Stromal cell of bone marrow (primary cell): ENCODE measurements around the gene FSD2.
"Not testable (repeated sequence)": the region's sequence is repeated elsewhere in the genome, so short reads cannot be mapped to it uniquely, and the experiment has no call there.

Experiments used
- DNase-seq: peaks from one replicate; pipeline ENCODE4 v3.0.0-alpha.2; 2012; ENCODE audit warnings: low read depth

FSD2 gene

DNA sequence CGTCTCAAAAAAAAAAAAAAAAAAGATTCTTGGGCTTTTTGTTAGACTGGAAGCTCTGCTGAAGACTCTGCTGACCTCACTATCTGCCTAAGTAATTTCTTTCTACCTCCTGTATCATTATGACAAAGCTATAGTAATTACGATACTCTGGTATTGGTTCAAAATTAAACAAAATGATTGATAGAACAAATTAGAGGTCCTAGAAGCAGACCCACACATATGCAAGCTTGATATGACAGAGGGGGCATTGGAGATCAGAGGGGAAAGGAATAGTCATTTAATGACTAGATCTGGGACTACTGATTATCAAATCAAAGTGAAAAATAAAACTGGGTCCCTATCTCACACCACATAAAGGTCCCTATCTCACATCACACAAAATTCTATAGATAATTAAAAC is 74.3 kb downstream of the FSD2 start:
- no peak for DNase-seq

DNA sequence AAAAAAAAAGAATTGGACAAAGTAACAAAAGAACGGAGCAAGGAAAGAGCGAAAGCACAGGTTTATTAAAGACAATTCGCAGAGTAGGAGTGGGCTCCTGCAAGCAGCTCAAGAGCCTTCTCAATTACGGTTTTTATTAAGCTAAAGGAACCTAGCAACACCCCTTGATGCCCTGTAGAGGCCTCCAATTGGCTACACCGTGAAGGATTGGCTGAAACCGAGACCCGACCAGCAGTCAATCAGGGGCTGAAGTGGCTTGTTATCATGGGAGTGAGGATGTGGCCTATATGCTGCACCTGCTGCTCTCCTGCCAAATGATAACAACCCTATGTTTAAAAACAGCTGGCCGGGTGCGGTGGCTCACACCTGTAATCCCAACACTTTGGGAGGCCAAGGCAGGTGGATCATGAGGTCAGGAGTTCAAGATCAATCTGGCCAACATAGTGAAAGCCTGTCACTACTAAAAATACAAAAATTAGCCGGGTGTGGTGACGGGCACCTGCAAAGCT is 75.8 kb downstream of the FSD2 start:
- no peak for DNase-seq

DNA sequence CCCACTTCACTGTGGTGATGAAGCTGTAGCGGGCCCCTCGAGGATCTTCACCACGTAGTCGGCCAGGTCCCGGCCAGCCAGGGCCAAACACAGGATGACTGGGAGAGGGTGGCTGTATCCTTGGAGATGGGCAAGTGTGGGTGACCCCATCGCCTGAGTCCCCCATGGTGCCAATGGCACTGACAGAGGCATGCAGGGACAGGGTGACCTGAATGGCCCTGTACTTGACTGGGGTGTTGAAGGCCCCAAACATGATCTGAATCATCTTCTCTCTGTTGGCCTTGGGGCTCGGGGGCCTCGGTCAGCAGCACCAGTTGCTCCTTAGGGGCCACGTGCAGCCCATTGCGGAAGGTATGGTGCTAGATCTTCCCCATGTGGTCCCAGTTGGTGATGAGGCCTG is 79.1 kb downstream of the FSD2 start:
- DNase-seq = no peak

DNA sequence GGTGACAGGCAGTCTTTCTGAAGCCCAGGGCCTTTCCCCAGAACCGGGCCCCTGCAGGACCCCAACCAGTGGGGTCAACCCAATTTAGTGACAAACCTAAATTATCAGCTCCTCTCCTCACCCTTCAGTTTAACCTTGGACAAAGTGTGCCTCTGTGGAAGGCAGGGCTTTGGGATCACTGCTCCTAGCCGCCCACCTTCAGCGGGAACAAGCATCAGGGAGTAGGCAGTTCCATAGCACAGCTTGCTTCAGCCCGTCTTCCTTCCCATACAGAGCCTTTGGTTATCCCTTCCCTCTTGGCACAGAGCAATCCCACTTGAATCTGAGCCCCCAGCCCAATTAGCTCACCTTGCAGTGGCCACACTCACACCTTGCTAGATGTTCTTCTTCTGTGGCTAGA is 90.9 kb downstream of the FSD2 start:
- no peak for DNase-seq

DNA sequence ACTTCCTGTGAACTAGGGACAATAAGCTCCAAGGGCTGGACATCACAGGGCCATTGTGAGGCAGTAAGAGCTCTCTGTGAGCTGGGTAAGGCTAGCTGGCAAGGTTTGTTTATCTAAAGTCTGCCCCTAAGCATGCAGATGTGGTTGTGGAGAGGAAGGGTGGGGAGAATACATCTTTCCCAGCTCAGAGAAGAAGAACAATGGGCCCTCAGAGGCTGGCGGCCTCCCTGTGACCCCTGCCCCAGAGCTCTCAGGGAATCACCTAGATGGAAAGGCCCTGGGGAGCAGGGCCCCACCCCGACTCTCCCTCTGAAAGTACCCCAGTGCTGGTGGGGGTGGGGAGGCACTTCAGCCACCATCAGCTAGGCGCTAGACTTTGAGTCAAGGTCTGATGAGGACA is 91.9 kb downstream of the FSD2 start:
- DNase-seq = no peak

DNA sequence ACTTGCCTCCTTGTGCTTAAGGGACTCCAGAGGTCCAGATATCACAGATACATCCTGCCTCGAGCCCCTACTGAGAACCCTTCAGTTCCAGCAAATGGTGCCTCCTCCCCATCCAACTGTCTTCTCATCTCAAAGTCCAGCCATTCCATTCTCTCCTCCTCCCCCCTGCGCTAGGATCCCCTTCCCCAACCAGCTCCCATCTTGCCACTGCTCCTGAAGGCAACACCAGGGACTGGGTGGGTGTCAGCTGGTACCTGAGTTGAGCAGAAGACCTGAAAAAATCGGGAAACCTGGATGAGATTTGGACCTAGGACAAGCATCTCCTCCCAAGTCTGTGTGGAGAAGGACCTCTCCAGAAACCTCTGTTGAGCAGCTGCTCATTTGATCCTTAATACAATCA is 93.8 kb downstream of the FSD2 start:
- no peak for DNase-seq

DNA sequence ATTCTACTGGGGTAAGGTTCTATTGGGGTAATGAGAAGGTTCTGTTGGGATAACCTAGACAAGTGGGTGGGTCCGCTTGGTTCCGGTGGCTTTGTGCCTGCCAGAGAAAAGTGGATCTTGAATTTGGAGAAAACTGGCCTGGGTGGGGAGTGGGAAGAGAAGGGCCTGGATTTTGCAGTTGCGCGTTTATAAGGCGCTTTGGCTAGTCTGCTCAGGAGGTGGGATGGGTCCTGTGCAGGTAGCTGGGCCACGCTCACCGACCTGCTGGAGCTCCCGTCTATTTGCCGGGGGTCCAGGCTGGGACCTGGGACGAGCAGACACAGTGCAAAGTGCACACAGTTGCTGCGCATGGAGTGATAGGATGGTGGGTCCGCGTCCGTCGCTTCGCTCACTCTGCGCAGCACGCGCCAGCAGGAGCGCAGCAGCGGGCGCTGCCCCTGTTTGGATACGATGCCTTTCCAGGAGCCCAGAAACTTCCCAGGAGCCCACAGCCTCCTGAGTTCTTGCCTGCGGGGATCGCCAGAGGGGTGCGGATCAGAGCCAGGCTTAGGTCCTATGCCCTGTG is 94.9 kb downstream of the FSD2 start:
- DNase-seq = no peak

DNA sequence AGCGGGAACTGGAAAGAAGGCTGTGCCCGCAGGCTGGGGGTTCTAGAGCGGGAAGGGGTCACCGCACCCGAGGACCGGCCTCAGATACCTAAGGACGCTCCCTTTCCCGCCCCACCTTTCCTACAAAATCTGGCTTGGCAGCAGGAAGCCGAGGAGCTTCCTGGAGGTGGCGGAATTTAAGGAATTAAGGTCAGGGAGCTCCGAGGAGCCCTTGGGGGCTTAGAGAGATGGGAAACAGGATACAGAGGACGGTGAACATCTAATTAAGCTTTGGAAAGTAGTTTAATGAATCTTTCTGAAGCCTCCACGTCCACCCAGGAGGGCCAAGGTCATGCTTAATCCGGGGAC is 95.7 kb downstream of the FSD2 start:
- no peak for DNase-seq

DNA sequence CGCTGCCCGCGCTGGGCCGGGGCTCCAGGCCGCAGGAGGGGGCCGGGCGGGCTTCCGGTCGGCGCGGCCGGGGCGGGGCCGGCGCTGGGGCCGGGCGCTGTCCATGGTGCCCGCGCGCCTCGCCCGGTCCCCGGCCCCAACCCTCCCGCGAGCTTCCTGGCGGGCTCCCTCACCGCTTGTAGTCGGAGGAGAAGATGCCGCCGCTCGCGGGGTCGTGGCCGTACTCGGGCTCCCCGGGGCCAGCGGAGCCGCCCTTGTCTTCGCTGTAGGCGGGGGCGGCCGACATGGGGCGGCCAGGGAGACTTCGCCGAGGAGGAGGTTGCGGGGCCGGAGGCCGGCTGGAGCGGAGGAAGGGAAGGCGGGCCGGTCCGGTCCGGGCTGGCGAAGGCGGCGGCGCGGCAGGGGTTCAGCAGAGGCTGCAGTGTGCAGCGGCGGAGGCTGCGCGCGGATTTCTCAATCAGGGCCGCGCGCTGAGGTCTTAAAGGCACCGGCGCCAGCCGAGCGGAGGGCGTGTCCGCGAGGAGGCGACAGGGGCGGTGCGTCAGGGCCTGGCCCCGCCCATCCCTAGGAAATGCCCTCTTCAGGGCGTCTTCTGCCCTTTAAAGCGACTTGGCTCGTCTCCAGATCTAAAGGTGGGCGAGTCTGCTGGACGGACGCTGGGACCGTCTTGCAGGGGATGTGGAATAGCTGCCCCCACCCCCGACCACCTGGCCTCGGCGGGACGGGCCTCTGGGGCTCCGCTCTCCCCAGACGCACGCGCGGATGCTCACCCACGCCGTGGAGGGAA is 96.3 kb downstream of the FSD2 start, which contains the start of gene AP3B2:
Gene AP3B2, minus strand, starts transcription at position 455 of the 787 bp plus-strand sequence. Its CDS starts 169 bp downstream, at position 286.
- DNase-seq = peak; percentile 26

DNA sequence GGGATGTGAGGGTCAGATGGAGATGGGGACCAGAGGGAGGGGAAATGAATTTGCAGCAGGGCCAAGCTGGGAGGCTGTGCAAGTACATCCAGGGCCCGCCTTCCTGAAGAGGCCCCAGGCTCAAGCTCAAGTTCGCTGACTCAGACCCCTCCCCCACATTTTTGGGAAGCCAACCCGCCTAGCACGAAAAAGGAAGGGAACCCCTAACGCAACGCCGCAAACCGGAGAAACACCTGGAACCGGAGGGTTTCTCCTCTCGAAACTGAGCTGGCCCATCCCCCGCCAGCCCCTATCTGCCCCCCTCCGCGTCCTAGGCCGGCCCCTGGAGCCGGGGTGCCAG is 96.8 kb downstream of the FSD2 start:
- no peak for DNase-seq

DNA sequence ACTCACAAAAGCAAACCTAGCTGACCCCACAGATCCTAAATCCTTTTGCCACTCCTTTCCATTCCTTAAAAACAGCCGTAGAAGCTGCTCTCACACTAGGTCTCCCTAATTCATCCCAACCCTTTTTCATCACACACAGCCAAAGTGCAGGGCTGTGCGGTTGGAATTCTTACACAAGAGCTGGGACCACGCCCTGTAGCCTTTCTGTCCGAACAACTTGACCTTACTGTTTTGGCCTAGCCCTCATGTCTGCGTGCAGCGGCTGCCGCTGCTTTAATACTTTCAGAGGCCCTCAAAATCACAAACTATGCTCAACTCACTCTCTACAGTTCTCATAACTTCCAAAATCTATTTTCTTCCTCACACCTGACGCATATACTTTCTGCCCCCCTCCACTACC is 100.0 kb downstream of the FSD2 start:
- not testable (repeated sequence) for DNase-seq
